Neural cell (in vitro differentiated cells): Measurements from ENCODE around the gene SGCB. TPM values are rescaled to one million over a fixed set of nuclear protein-coding genes. Genes with fewer than 3 reads are reported as not detected.

Source experiments
- polyA plus RNA-seq: library from polyadenylated mRNA; depleted of rRNA; stranded (reverse); fragments of >200 nt; gene quantifications from 2 replicates; pipeline ENCODE4 v1.2.3, GENCODE V29; 2014
- small RNA-seq, 3 experiments: library from RNA; depleted of rRNA; stranded (forward); fragments of <200 nt; gene quantifications; one replicate each; pipeline ENCODE3, GENCODE V24; 2012

The SGCB gene
- polyA plus RNA-seq, 1 donor from 2014 or later = 24.5 TPM

Small RNA genes lying within 50 kb of the gene (small RNA-seq; reads per million reads assigned to genes)
- 0 reads per million in 3 experiments for gene AC104784.1

Other genes starting within 250 kb of the SGCB start
- gene DCUN1D4, start 195.1 kb downstream of the SGCB start, polyA plus RNA-seq = 107 and 130 TPM in 2 replicates
- 0.45 and 1.2 TPM in 2 replicates for gene LRRC66, start 17.9 kb downstream of the SGCB start, polyA plus RNA-seq
- 0.09 and 0.16 TPM in 2 replicates for gene SPATA18, start 13.0 kb upstream of the SGCB start, polyA plus RNA-seq